Endothelial cell of umbilical vein (primary cell): ENCODE data around the gene CAPN5. TPM values are rescaled to one million over a fixed set of nuclear protein-coding genes. Genes with fewer than 3 reads are reported as not detected.

Source experiments
- BruUV-seq: library from RNA; stranded (reverse); fragments of 400-500 nt; replicated peaks from 2 replicates; lab custom pipeline; 2021; lab: Mats Ljungman, UMichigan
- CTCF ChIA-PET: fragments of 300-600, 350-600 bp; sonication (Branson Sonifier 250); formaldehyde crosslinking; loops from one replicate; lab custom pipeline; 2021; ENCODE audit warnings: antibody characterized with exemption, inconsistent platforms; lab: Charles Lee
- POLR2A ChIA-PET: fragments of 300-600, 350-600 bp; sonication (Branson Sonifier 250); formaldehyde crosslinking; loops from one replicate; lab custom pipeline; 2021; ENCODE audit warnings: antibody characterized with exemption, inconsistent platforms; lab: Charles Lee
- DNase-seq: peaks from one replicate; pipeline ENCODE4 v3.0.0-alpha.2; 2011; ENCODE audit warnings: low read depth, low spot score
- FAIRE-seq: peaks from 2 replicates; lab custom pipeline; 2011; peaks lifted over from hg19 to GRCh38; lab: Jason Lieb, UNC
- H2AFZ ChIP-seq: 2 replicates; pipeline ENCODE4 v1.6.0; 2012; ENCODE audit warnings: low read depth, low read length, control low read depth, inconsistent platforms
- H3K27ac ChIP-seq: 2 replicates; pipeline ENCODE4 v1.5.1; 2011; ENCODE audit warnings: low read depth, mild to moderate bottlenecking, control low read depth, low read length, moderate library complexity; ENCODE audit not compliant: insufficient read depth
- H3K27me3 ChIP-seq, 2 experiments: 2 replicates each; pipeline versions ENCODE4 v1.6.0 to v1.6.1; 2011; ENCODE audit warnings: low read length in 2 of 2, mixed read lengths in 1 of 2; ENCODE audit not compliant: control insufficient read depth in 2 of 2, insufficient read depth in 2 of 2
- H3K36me3 ChIP-seq, 2 experiments: 2 replicates in 1 of 2; 3 replicates in 1 of 2; pipeline ENCODE4 v1.5.1; 2011; ENCODE audit warnings: low read length in 2 of 2, mild to moderate bottlenecking in 1 of 2, moderate library complexity in 1 of 2; ENCODE audit not compliant: control insufficient read depth in 2 of 2, insufficient read depth in 2 of 2; ENCODE audit errors: extremely low read depth in 1 of 2
- H3K4me1 ChIP-seq: 3 replicates; pipeline ENCODE4 v1.5.1; 2011; ENCODE audit warnings: mild to moderate bottlenecking, low read length; ENCODE audit not compliant: control insufficient read depth, insufficient read depth; ENCODE audit errors: extremely low read depth
- H3K4me2 ChIP-seq: 2 replicates; pipeline ENCODE4 v1.6.1; 2011; ENCODE audit warnings: low read length, control low read depth, mixed read lengths; ENCODE audit not compliant: insufficient read depth
- H3K4me3 ChIP-seq, 3 experiments: fragments of 200-600 bp in 1 of 3; sonication (generic), shearing (Covaris generic) in 1 of 3; replicated peaks in 1 of 3; 2 replicates each; pipeline ENCODE4 v1.5.1; 2011 to 2016; ENCODE audit warnings: control low read depth in 3 of 3, low read length in 3 of 3, mild to moderate bottlenecking in 2 of 3, inconsistent platforms in 1 of 3, low read depth in 1 of 3, moderate library complexity in 1 of 3; ENCODE audit not compliant: insufficient read depth in 1 of 3
- H3K79me2 ChIP-seq: 2 replicates; pipeline ENCODE4 v1.6.0; 2012; ENCODE audit warnings: low read length, inconsistent platforms; ENCODE audit not compliant: control insufficient read depth, insufficient read depth
- H3K9ac ChIP-seq: replicated peaks from 2 replicates; pipeline ENCODE3; 2011; ENCODE audit warnings: low read length, control low read depth; ENCODE audit not compliant: insufficient read depth; ENCODE audit errors: extremely low read depth
- H3K9me1 ChIP-seq: replicated peaks from 3 replicates; pipeline ENCODE4 v1.6.0; 2011; ENCODE audit warnings: mild to moderate bottlenecking, low read length; ENCODE audit not compliant: control insufficient read depth, insufficient read depth; ENCODE audit errors: extremely low read depth
- H3K9me3 ChIP-seq: replicated peaks from 2 replicates; pipeline ENCODE4 v1.5.1; 2012; ENCODE audit warnings: low read length, inconsistent platforms; ENCODE audit not compliant: control insufficient read depth, insufficient read depth
- H4K20me1 ChIP-seq: replicated peaks from 2 replicates; pipeline ENCODE3; 2011; ENCODE audit warnings: mild to moderate bottlenecking, low read length; ENCODE audit not compliant: control insufficient read depth, insufficient read depth; ENCODE audit errors: extremely low read depth
- CTCF ChIP-seq, 2 donors: IDR thresholded peaks; 1 replicate in 1 of 2; 2 replicates in 1 of 2; pipeline ENCODE4 v1.5.1; 2011; ENCODE audit warnings: low read length in 2 of 2, mild to moderate bottlenecking in 2 of 2, moderate library complexity in 2 of 2, control low read depth in 1 of 2, inconsistent platforms in 1 of 2, low read depth in 1 of 2; ENCODE audit not compliant: insufficient read depth in 1 of 2; ENCODE audit errors: extremely low read depth in 1 of 2
- EZH2 ChIP-seq: IDR thresholded peaks from 2 replicates; pipeline ENCODE4 v1.6.1; 2012; ENCODE audit warnings: borderline replicate concordance, low read depth, mild to moderate bottlenecking, moderate library complexity, low read length, inconsistent platforms; ENCODE audit not compliant: severe bottlenecking
- FOS ChIP-seq: IDR thresholded peaks from 2 replicates; pipeline ENCODE4 v1.6.1; 2011; ENCODE audit warnings: mild to moderate bottlenecking, low read length, moderate library complexity, borderline replicate concordance; ENCODE audit not compliant: insufficient read depth
- GATA2 ChIP-seq: IDR thresholded peaks from 2 replicates; pipeline ENCODE4 v1.7.0; 2011; ENCODE audit warnings: low read depth, mild to moderate bottlenecking, moderate library complexity, mixed read lengths, low read length; ENCODE audit not compliant: insufficient read length, insufficient read depth
- JUN ChIP-seq: IDR thresholded peaks from 2 replicates; pipeline ENCODE4 v1.6.1; 2011; ENCODE audit warnings: borderline replicate concordance, low read depth; ENCODE audit not compliant: insufficient read length, insufficient read depth
- MYC ChIP-seq: IDR thresholded peaks from one replicate; pipeline ENCODE4 v1.6.1; 2011; ENCODE audit warnings: mild to moderate bottlenecking, low read depth, low read length
- POLR2A ChIP-seq: IDR thresholded peaks from 2 replicates; pipeline ENCODE4 v1.6.1; 2012; ENCODE audit warnings: low read depth, mild to moderate bottlenecking, control low read depth, low read length
- POLR2AphosphoS5 ChIP-seq: IDR thresholded peaks from 2 replicates; pipeline ENCODE4 v1.6.1; 2012; ENCODE audit warnings: low read depth, mild to moderate bottlenecking, control low read depth, low read length, moderate library complexity; ENCODE audit not compliant: insufficient read depth
- dilution Hi-C: fragments of 300-500 bp; cut with MboI; formaldehyde crosslinking; loops from one replicate; pipeline ENCODE4 v1.15.0; 2019; ENCODE audit warnings: low sequenced_read_pairs; ENCODE audit not compliant: extremely low pct_ligation_motif_present
- intact Hi-C: fragments of 100-400 bp; cut with micrococcal nuclease; formaldehyde crosslinking; loops from one replicate; pipeline ENCODE4 v1.10.0; 2022
- polyA plus RNA-seq, 4 experiments: library from polyadenylated mRNA; depleted of rRNA in 3 of 4; stranded (reverse) in 3 of 4; unstranded in 1 of 4; fragments of >200 nt; gene quantifications; 2 replicates each; pipeline versions ENCODE4 v1.2.1 to v1.2.3, GENCODE V29; 2011 to 2012; ENCODE audit warnings: missing spikeins in 1 of 4
- total RNA-seq: library from RNA; stranded (reverse); gene quantifications from 2 replicates; pipeline ENCODE4 v1.2.3, GENCODE V29; 2021
- TF ChIP-seq, protein P1 (sequence below): IDR thresholded peaks from 2 replicates; pipeline ENCODE4 v1.6.1; 2011; ENCODE audit not compliant: insufficient read depth, insufficient read length

CAPN5 gene
- total and polyA plus RNA-seq, 2 donors (not counting 3 experiments of a cell fraction or from before 2014, with no cell fraction given), result 15.0 to 17.0 TPM

- Histone ChIP-seq H3K4me1 (peaks cover 5% of the 10 kb centered on the region), H3K4me2 (no peak overlapping the region), H3K9me1 (no peaks in the 10 kb centered on the region), H3K27me3 (peaks cover 2 to 9% of the 10 kb centered on the region in 2 experiments), H3K9me3 (no peaks in the 10 kb centered on the region), H2AFZ (no peak overlapping the region), H4K20me1 (no peaks in the 10 kb centered on the region), H3K4me3 (no peak overlapping the region), H3K36me3 (no peaks in the 10 kb centered on the region), H3K79me2 (no peaks in the 10 kb centered on the region), H3K9ac (no peak overlapping the region), H3K27ac (no peak overlapping the region)
- ChIA-PET CTCF (interaction anchor here (0.7 to 2.4 kb wide), 9 partner anchors 47 to 503 kb away, joined by 3 to 27 read pairs (median 6); no protein-coding TSS in a partner anchor), POLR2A (interaction anchor here (0.6 kb wide), 1 partner anchor 141 kb away, joined by 4 read pairs; no protein-coding TSS in a partner anchor)
- FAIRE-seq (no peak), DNase-seq (no peak)
- BruUV-seq, result no TSS peak
- TF ChIP-seq JUN (no peak), FOS (no peak), POLR2A (no peak), CTCF (IDR thresholded peaks at IDR 0.05; ENCODE audit: extremely low read depth in 1 of 2, insufficient read depth in 1 of 2, low read depth in 1 of 2, low read length in 2 of 2) (no peak), POLR2AphosphoS5 (no peak), MYC (no peak), GATA2 (no peak), EZH2 (no peak)
- TF ChIP-seq, protein P1, sequence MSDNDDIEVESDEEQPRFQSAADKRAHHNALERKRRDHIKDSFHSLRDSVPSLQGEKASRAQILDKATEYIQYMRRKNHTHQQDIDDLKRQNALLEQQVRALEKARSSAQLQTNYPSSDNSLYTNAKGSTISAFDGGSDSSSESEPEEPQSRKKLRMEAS, result no peak
- intact Hi-C loops, result no loop called here
- dilution Hi-C loops, result no loop called here
These were observed 21.9 kb upstream of the CAPN5 start for GRCh38 chr11:77044886-77045285.
